ENCODE data around the gene GSE1.

GSE1 gene

DNA sequence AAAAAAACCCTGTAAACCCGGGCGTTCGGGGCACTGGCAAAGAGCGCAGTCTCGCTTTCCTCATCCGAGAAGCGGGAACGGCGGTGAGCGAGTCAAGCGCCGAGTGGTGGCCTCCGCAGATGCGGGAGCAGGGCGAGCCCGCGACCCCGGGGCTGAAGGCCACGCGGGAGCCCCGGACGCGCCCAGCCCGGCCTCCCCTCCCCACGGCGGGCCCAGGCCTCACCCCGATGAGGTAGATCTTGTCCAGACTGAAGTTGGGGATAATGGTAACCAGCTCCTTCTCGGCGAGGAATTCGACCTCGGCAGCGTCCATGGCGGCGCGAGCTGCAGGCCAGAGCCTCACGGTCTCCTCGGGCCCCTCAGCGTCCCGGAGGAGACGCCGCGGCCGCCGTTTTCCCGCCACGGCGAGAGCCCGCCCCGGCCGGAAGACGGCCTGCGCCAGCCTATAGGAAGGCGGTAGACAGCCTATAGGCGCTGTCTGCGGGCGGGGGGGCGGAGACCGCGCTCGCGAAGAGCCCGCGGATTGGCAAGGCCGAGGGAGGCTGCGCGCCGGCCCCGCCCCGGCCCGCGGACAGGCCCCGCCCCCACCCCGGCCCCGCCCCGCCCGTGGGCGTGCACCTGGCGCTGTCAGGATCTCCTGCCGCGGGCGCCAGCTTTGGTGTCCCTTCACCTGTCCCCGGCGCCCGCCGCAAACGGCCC is 75.6 kb downstream of the GSE1 start, which contains the start of gene GINS2 (continued):
- no peak for TF ChIP-seq ZNF311 (tag by site-specific recombination; IDR thresholded peaks at IDR 0.05; ENCODE audit: borderline replicate concordance)
- TF ChIP-seq, protein P1, sequence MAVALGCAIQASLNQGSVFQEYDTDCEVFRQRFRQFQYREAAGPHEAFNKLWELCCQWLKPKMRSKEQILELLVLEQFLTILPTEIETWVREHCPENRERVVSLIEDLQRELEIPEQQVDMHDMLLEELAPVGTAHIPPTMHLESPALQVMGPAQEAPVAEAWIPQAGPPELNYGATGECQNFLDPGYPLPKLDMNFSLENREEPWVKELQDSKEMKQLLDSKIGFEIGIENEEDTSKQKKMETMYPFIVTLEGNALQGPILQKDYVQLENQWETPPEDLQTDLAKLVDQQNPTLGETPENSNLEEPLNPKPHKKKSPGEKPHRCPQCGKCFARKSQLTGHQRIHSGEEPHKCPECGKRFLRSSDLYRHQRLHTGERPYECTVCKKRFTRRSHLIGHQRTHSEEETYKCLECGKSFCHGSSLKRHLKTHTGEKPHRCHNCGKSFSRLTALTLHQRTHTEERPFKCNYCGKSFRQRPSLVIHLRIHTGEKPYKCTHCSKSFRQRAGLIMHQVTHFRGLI (tag by site-specific recombination; IDR thresholded peaks at IDR 0.05) = peak; percentile 71
- TF ChIP-seq ZNF561 (tag by site-specific recombination; IDR thresholded peaks at IDR 0.05; ENCODE audit: borderline replicate concordance) = no peak; the same call in none of the 2 replicates
- no peak for TF ChIP-seq ZNF239 (tag by site-specific recombination; IDR thresholded peaks at IDR 0.05)
- no peak for TF ChIP-seq ZNF654 (tag by site-specific recombination; IDR thresholded peaks at IDR 0.05; ENCODE audit: low read depth)
- TF ChIP-seq, protein P2, sequence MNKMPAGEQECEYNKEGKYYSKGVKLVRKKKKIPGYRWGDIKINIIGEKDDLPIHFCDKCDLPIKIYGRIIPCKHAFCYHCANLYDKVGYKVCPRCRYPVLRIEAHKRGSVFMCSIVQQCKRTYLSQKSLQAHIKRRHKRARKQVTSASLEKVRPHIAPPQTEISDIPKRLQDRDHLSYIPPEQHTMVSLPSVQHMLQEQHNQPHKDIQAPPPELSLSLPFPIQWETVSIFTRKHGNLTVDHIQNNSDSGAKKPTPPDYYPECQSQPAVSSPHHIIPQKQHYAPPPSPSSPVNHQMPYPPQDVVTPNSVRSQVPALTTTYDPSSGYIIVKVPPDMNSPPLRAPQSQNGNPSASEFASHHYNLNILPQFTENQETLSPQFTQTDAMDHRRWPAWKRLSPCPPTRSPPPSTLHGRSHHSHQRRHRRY (tag by site-specific recombination; IDR thresholded peaks at IDR 0.05) = no peak
- TF ChIP-seq, protein P3, sequence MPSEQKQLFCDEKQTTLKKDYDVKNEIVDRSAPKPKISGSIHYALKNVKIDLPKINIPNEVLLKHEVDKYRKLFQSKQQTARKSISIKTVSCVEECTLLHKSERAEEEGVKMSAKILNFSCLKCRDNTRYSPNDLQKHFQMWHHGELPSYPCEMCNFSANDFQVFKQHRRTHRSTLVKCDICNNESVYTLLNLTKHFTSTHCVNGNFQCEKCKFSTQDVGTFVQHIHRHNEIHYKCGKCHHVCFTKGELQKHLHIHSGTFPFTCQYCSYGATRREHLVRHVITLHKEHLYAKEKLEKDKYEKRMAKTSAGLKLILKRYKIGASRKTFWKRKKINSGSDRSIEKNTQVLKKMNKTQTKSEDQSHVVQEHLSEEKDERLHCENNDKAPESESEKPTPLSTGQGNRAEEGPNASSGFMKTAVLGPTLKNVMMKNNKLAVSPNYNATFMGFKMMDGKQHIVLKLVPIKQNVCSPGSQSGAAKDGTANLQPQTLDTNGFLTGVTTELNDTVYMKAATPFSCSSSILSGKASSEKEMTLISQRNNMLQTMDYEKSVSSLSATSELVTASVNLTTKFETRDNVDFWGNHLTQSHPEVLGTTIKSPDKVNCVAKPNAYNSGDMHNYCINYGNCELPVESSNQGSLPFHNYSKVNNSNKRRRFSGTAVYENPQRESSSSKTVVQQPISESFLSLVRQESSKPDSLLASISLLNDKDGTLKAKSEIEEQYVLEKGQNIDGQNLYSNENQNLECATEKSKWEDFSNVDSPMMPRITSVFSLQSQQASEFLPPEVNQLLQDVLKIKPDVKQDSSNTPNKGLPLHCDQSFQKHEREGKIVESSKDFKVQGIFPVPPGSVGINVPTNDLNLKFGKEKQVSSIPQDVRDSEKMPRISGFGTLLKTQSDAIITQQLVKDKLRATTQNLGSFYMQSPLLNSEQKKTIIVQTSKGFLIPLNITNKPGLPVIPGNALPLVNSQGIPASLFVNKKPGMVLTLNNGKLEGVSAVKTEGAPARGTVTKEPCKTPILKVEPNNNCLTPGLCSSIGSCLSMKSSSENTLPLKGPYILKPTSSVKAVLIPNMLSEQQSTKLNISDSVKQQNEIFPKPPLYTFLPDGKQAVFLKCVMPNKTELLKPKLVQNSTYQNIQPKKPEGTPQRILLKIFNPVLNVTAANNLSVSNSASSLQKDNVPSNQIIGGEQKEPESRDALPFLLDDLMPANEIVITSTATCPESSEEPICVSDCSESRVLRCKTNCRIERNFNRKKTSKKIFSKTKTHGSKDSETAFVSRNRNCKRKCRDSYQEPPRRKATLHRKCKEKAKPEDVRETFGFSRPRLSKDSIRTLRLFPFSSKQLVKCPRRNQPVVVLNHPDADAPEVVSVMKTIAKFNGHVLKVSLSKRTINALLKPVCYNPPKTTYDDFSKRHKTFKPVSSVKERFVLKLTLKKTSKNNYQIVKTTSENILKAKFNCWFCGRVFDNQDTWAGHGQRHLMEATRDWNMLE (tag by site-specific recombination; conservative IDR thresholded peaks at IDR 0.05; ENCODE audit: low read depth) = 0 out of 2 replicates have a peak, but pooled peaks have one; percentile 18
- TF ChIP-seq ZBTB20 (tag by site-specific recombination; IDR thresholded peaks at IDR 0.05) = no peak
- no peak for TF ChIP-seq MZF1 (tag by site-specific recombination; IDR thresholded peaks at IDR 0.05; ENCODE audit: borderline replicate concordance)
- TF ChIP-seq TRIM28 (IDR thresholded peaks at IDR 0.05; ENCODE audit: borderline replicate concordance, low read length) = no peak
- TF ChIP-seq ZNF777 (tag by site-specific recombination; IDR thresholded peaks at IDR 0.05; ENCODE audit: borderline replicate concordance) = no peak
- TF ChIP-seq, protein P4, sequence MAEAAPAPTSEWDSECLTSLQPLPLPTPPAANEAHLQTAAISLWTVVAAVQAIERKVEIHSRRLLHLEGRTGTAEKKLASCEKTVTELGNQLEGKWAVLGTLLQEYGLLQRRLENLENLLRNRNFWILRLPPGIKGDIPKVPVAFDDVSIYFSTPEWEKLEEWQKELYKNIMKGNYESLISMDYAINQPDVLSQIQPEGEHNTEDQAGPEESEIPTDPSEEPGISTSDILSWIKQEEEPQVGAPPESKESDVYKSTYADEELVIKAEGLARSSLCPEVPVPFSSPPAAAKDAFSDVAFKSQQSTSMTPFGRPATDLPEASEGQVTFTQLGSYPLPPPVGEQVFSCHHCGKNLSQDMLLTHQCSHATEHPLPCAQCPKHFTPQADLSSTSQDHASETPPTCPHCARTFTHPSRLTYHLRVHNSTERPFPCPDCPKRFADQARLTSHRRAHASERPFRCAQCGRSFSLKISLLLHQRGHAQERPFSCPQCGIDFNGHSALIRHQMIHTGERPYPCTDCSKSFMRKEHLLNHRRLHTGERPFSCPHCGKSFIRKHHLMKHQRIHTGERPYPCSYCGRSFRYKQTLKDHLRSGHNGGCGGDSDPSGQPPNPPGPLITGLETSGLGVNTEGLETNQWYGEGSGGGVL (tag by site-specific recombination; IDR thresholded peaks at IDR 0.05) = no peak
- TF ChIP-seq, protein P5, sequence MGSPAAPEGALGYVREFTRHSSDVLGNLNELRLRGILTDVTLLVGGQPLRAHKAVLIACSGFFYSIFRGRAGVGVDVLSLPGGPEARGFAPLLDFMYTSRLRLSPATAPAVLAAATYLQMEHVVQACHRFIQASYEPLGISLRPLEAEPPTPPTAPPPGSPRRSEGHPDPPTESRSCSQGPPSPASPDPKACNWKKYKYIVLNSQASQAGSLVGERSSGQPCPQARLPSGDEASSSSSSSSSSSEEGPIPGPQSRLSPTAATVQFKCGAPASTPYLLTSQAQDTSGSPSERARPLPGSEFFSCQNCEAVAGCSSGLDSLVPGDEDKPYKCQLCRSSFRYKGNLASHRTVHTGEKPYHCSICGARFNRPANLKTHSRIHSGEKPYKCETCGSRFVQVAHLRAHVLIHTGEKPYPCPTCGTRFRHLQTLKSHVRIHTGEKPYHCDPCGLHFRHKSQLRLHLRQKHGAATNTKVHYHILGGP (tag by site-specific recombination; IDR thresholded peaks at IDR 0.05) = no peak
- no peak for TF ChIP-seq SCRT1 (tag by site-specific recombination; IDR thresholded peaks at IDR 0.05; ENCODE audit: borderline replicate concordance)
- TF ChIP-seq, protein P6, sequence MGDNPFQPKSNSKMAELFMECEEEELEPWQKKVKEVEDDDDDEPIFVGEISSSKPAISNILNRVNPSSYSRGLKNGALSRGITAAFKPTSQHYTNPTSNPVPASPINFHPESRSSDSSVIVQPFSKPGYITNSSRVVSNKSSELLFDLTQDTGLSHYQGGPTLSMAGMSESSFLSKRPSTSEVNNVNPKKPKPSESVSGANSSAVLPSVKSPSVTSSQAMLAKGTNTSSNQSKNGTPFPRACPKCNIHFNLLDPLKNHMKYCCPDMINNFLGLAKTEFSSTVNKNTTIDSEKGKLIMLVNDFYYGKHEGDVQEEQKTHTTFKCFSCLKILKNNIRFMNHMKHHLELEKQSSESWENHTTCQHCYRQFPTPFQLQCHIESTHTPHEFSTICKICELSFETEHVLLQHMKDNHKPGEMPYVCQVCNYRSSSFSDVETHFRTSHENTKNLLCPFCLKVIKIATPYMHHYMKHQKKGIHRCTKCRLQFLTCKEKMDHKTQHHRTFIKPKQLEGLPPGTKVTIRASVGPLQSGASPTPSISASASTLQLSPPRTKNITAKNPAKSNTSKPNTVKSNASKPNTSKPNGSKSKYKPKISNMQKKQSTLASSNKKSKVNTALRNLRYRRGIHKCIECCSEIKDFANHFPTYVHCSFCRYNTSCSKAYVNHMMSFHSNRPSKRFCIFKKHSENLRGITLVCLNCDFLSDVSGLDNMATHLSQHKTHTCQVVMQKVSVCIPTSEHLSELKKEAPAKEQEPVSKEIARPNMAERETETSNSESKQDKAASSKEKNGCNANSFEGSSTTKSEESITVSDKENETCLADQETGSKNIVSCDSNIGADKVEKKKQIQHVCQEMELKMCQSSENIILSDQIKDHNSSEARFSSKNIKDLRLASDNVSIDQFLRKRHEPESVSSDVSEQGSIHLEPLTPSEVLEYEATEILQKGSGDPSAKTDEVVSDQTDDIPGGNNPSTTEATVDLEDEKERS (tag by site-specific recombination; IDR thresholded peaks at IDR 0.05) = no peak
- TF ChIP-seq ZNF660 (tag by site-specific recombination; IDR thresholded peaks at IDR 0.05) = peak; percentile 65
- no peak for TF ChIP-seq ZNF48 (tag by site-specific recombination; IDR thresholded peaks at IDR 0.05)
- TF ChIP-seq ZNF132 (tag by site-specific recombination; IDR thresholded peaks at IDR 0.05; ENCODE audit: borderline replicate concordance) = no peak
- TF ChIP-seq SP3 (tag by site-specific recombination; IDR thresholded peaks at IDR 0.05) = peak; percentile 72
- TF ChIP-seq, protein P7, sequence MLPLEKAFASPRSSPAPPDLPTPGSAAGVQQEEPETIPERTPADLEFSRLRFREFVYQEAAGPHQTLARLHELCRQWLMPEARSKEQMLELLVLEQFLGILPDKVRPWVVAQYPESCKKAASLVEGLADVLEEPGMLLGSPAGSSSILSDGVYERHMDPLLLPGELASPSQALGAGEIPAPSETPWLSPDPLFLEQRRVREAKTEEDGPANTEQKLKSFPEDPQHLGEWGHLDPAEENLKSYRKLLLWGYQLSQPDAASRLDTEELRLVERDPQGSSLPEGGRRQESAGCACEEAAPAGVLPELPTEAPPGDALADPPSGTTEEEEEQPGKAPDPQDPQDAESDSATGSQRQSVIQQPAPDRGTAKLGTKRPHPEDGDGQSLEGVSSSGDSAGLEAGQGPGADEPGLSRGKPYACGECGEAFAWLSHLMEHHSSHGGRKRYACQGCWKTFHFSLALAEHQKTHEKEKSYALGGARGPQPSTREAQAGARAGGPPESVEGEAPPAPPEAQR (tag by site-specific recombination; IDR thresholded peaks at IDR 0.05) = no peak
- no peak for TF ChIP-seq ZNF121 (tag by site-specific recombination; IDR thresholded peaks at IDR 0.05)
- peak; percentile 83 for TF ChIP-seq ZEB2 (tag by site-specific recombination; IDR thresholded peaks at IDR 0.05)
- no peak for TF ChIP-seq ZNF571 (tag by site-specific recombination; IDR thresholded peaks at IDR 0.05)
- no peak for TF ChIP-seq ZNF768 (tag by site-specific recombination; IDR thresholded peaks at IDR 0.05)
